MCF 10A (cell line): ENCODE measurements around the gene TANC2. TPM values are rescaled to one million over a fixed set of nuclear protein-coding genes. Genes with fewer than 3 reads are reported as not detected.
A peak's percentile ranks its signal among the peaks of the same experiment; 100 is the strongest.

Source experiments
- BruUV-seq: library from RNA; stranded (reverse); fragments of 400-500 nt; replicated peaks from 2 replicates; lab custom pipeline; 2021; lab: Mats Ljungman, UMichigan
- CTCF ChIA-PET: fragments of 300-600 bp; sonication (Branson Sonifier 250); formaldehyde crosslinking; extraction: SDS; loops from one replicate; lab custom pipeline; 2021; ENCODE audit warnings: antibody characterized with exemption, inconsistent platforms; lab: Yijun Ruan, JAX
- POLR2A ChIA-PET: fragments of 300-600, 350-650 bp; sonication (Branson Sonifier 250); formaldehyde crosslinking; extraction: SDS; loops from one replicate; lab custom pipeline; 2020; ENCODE audit warnings: antibody characterized with exemption, inconsistent platforms; lab: Yijun Ruan, JAX
- DNase-seq: peaks from one replicate; pipeline ENCODE4 v3.0.0-alpha.2; 2018; ENCODE audit not compliant: unreplicated experiment
- H3K27ac Mint-ChIP-seq: one replicate; pipeline ENCODE4 v1.8.0; 2022; ENCODE audit warnings: mild to moderate bottlenecking, low read depth, mixed read lengths; ENCODE audit not compliant: unreplicated experiment
- H3K27me3 Mint-ChIP-seq: one replicate; pipeline ENCODE4 v1.8.0; 2022; ENCODE audit warnings: mixed read lengths; ENCODE audit not compliant: insufficient read depth, unreplicated experiment
- H3K36me3 Mint-ChIP-seq: one replicate; pipeline ENCODE4 v1.8.0; 2022; ENCODE audit warnings: mild to moderate bottlenecking, moderate library complexity, mixed read lengths; ENCODE audit not compliant: insufficient read depth, unreplicated experiment
- H3K4me1 Mint-ChIP-seq: one replicate; pipeline ENCODE4 v1.8.0; 2022; ENCODE audit warnings: mixed read lengths; ENCODE audit not compliant: insufficient read depth, unreplicated experiment
- H3K4me3 Mint-ChIP-seq: one replicate; pipeline ENCODE4 v1.8.0; 2022; ENCODE audit warnings: mild to moderate bottlenecking, moderate library complexity, mixed read lengths; ENCODE audit not compliant: unreplicated experiment
- H3K9me3 Mint-ChIP-seq: one replicate; pipeline ENCODE4 v1.8.0; 2022; ENCODE audit warnings: mixed read lengths; ENCODE audit not compliant: unreplicated experiment
- CTCF ChIP-seq: fragments of 200-600 bp; IDR thresholded peaks from one replicate; pipeline ENCODE4 v1.8.0; 2022; ENCODE audit warnings: antibody characterized with exemption, mild to moderate bottlenecking; ENCODE audit not compliant: unreplicated experiment
- intact Hi-C: fragments of 100-400 bp; cut with micrococcal nuclease; formaldehyde crosslinking; loops from 2 replicates; pipeline ENCODE4 v1.14.1; 2022
- total RNA-seq: library from RNA; stranded (reverse); gene quantifications from 2 replicates; pipeline ENCODE4 v1.2.3, GENCODE V29; 2022

Gene TANC2
- total RNA-seq, 1 experiment from 2014 or later: 141 TPM

DNA sequence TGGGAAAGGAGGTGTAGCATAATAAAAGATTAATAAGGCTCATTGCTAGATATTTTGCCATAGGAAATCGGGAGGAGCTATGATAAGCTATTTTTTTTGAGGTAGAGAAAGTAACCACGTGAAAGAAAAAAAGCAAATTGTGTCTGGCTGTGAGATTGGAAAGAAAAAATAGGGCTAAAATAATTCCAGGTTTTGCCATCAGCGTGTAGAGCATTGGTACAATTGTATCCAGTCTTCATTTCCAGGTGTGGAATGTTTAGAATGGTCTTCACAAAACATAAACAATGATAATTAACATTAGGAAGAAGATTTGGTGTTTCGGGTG, 1.1 kb downstream of the TANC2 start:
- H3K4me1 Mint-ChIP-seq: peaks cover 34% of the 10 kb centered on the region
- no peaks in the 10 kb centered on the region for H3K27me3 Mint-ChIP-seq
- CTCF ChIA-PET: interaction anchor here (0.6 to 2.8 kb wide), 9 partner anchors 115 to 280 kb away, joined by 3 to 12 read pairs (median 5); no protein-coding TSS in a partner anchor
- TF ChIP-seq CTCF: no peak
- DNase-seq: no peak
- peak overlapping the region; percentile 90 for H3K4me3 Mint-ChIP-seq
- POLR2A ChIA-PET: interaction anchor here (0.7 to 6.1 kb wide), 14 partner anchors 75 to 476 kb away, joined by 3 to 46 read pairs (median 6); no protein-coding TSS in a partner anchor
- no peaks in the 10 kb centered on the region for H3K36me3 Mint-ChIP-seq
- BruUV-seq: TSS peak; percentile 46
- intact Hi-C loops: loop anchor here (2.0 to 5.0 kb wide), 3 partner anchors 90 to 415 kb away; no protein-coding TSS in a partner anchor
- peak overlapping the region; percentile 36 for H3K27ac Mint-ChIP-seq
- no peaks in the 10 kb centered on the region for H3K9me3 Mint-ChIP-seq

- Mint-ChIP-seq H3K4me1 (peaks cover 27% of the 10 kb centered on the region), H3K27ac (no peak overlapping the region), H3K36me3 (peaks cover 7% of the 10 kb centered on the region), H3K4me3 (peak overlapping the region; percentile 61), H3K27me3 (no peaks in the 10 kb centered on the region), H3K9me3 (no peaks in the 10 kb centered on the region)
- DNase-seq: peak; percentile 89
- POLR2A ChIA-PET: interaction anchor here (0.6 to 6.1 kb wide), 14 partner anchors 73 to 278 kb away, joined by 3 to 46 read pairs (median 4); no protein-coding TSS in a partner anchor
- intact Hi-C loops: loop anchor here (1.0 to 5.0 kb wide), 8 partner anchors 76 to 438 kb away; no protein-coding TSS in a partner anchor
- CTCF ChIA-PET: interaction anchor here (0.6 to 2.8 kb wide), 18 partner anchors 32 to 438 kb away, joined by 3 to 12 read pairs (median 4); no protein-coding TSS in a partner anchor
- peak; percentile 87 for TF ChIP-seq CTCF
- no TSS peak for BruUV-seq
Observed at GRCh38 chr17:62968445-62968923, 2.4 kb downstream of the TANC2 start.

GRCh38 chr17:62970610-62971009, 4.6 kb downstream of the TANC2 start:
- Mint-ChIP-seq H3K4me3 (no peak overlapping the region), H3K4me1 (peaks cover 27% of the 10 kb centered on the region), H3K9me3 (no peaks in the 10 kb centered on the region), H3K36me3 (peaks cover 7% of the 10 kb centered on the region), H3K27ac (peak overlapping the region; percentile 49), H3K27me3 (no peaks in the 10 kb centered on the region)
- no TSS peak for BruUV-seq
- POLR2A ChIA-PET: interaction anchor here (0.6 to 1.8 kb wide), 4 partner anchors 147 to 248 kb away, joined by 3 to 7 read pairs (median 4); no protein-coding TSS in a partner anchor
- CTCF ChIA-PET: interaction anchor here (0.5 to 1.4 kb wide), 9 partner anchors 25 to 431 kb away, joined by 3 to 5 read pairs (median 3); no protein-coding TSS in a partner anchor
- TF ChIP-seq CTCF: no peak
- no peak for DNase-seq
- intact Hi-C loops: no loop called here

- no TSS peak for BruUV-seq
Observed at GRCh38 chr17:62971853-62972252, 5.8 kb downstream of the TANC2 start.

More at GRCh38 chr17:62971853-62972252, 5.8 kb downstream of the TANC2 start:
- H3K9me3 Mint-ChIP-seq: no peaks in the 10 kb centered on the region
- H3K36me3 Mint-ChIP-seq: peaks cover 7% of the 10 kb centered on the region
- intact Hi-C loops: no loop called here
- POLR2A ChIA-PET: interaction anchor here (1.5 kb wide), 1 partner anchor 9 kb away, joined by 5 read pairs; no protein-coding TSS in a partner anchor
- TF ChIP-seq CTCF: no peak
- H3K27ac Mint-ChIP-seq: no peak overlapping the region
- no peak overlapping the region for H3K4me3 Mint-ChIP-seq
- no peak for DNase-seq
- CTCF ChIA-PET: interaction anchor here (0.6 kb wide), 1 partner anchor 230 kb away, joined by 3 read pairs; no protein-coding TSS in a partner anchor
- peaks cover 27% of the 10 kb centered on the region for H3K4me1 Mint-ChIP-seq
- no peaks in the 10 kb centered on the region for H3K27me3 Mint-ChIP-seq
